Stomach (tissue), 9 donors: Measurements from ENCODE around the gene CRTAP. TPM values are rescaled to one million over a fixed set of nuclear protein-coding genes. Genes with fewer than 3 reads are reported as not detected.
A peak's percentile ranks its signal among the peaks of the same experiment; 100 is the strongest.

Experiments used
- DNase-seq, 2 donors: peaks; one replicate each; pipeline versions ENCODE4 v3.0.0 to v3.0.0-alpha.2; 2013 to 2019
- H3K27ac ChIP-seq, 5 donors: fragments of 200-600 bp in 4 of 5; sonication (generic) in 4 of 5; one replicate each; pipeline ENCODE4 v1.5.1; 2013 to 2019; ENCODE audit warnings: mild to moderate bottlenecking in 1 of 5, moderate library complexity in 1 of 5
- H3K27me3 ChIP-seq, 3 donors: fragments of 200-600 bp; sonication (generic); one replicate each; pipeline ENCODE4 v1.5.1; 2017 to 2019; ENCODE audit warnings: mixed run types in 1 of 3
- H3K36me3 ChIP-seq, 4 donors: fragments of 200-600 bp; sonication (generic); 1 replicate in 3 of 4; 2 replicates in 1 of 4; pipeline ENCODE4 v1.5.1; 2016 to 2019
- H3K4me1 ChIP-seq, 4 donors: fragments of 200-600 bp; sonication (generic); one replicate each; pipeline ENCODE4 v1.5.1; 2016 to 2019
- H3K4me3 ChIP-seq, 4 donors: fragments of 200-600 bp; sonication (generic) in 3 of 4; one replicate each; pipeline ENCODE4 v1.5.1; 2016 to 2019; ENCODE audit warnings: mild to moderate bottlenecking in 1 of 4
- H3K9me3 ChIP-seq, 4 donors: fragments of 200-600 bp; sonication (generic); one replicate each; pipeline ENCODE4 v1.5.1; 2016 to 2019
- CTCF ChIP-seq, 7 experiments: fragments of 450-650 bp in 4 of 7; fragments of 200-600 bp in 3 of 7; sonication (generic) in 3 of 7; IDR thresholded peaks; one replicate each; pipeline ENCODE4 v1.5.1; 2016 to 2019; ENCODE audit warnings: antibody characterized with exemption in 7 of 7, control low read depth in 2 of 7, mild to moderate bottlenecking in 1 of 7
- EP300 ChIP-seq: sonication (generic); formaldehyde crosslinking; IDR thresholded peaks from one replicate; pipeline ENCODE4 v1.6.1; 2017; ENCODE audit warnings: antibody characterized with exemption
- POLR2A ChIP-seq, 4 donors: fragments of 450-650 bp; IDR thresholded peaks; one replicate each; pipeline ENCODE4 v1.6.1; 2016; ENCODE audit warnings: antibody characterized with exemption in 4 of 4, control low read depth in 2 of 4, mild to moderate bottlenecking in 1 of 4, moderate library complexity in 1 of 4
- POLR2AphosphoS5 ChIP-seq, 3 donors: sonication (generic); formaldehyde crosslinking; IDR thresholded peaks; one replicate each; pipeline ENCODE4 v1.6.1; 2016; ENCODE audit warnings: antibody characterized with exemption in 3 of 3
- WGBS, 5 donors: extraction: QIAGEN DNeasy Blood & Tissue Kit in 3 of 5; methylation state at CpG; one replicate each; pipeline versions ENCODE4 v1.1.5 to v1.1.7; 2013 to 2018; 5-methylcytosine and 5-hydroxymethylcytosine counted together
- intact Hi-C: fragments of 100-400 bp; cut with DNase I; formaldehyde crosslinking; loops from one replicate; pipeline ENCODE4 v1.15.1; 2023; ENCODE audit warnings: low total_unique reads
- polyA plus RNA-seq, 3 donors: library from polyadenylated mRNA; stranded (reverse); fragments of 200-250 nt; gene quantifications; one replicate each; pipeline ENCODE4 v1.2.3, GENCODE V29; 2013
- total RNA-seq, 5 donors: library from RNA; depleted of rRNA; stranded (reverse); fragments of >200 nt; gene quantifications; one replicate each; pipeline versions ENCODE4 v1.1.0 to v1.2.3, GENCODE V29; 2014 to 2016
- donor health status: healthy with polysubstance abuse.
- donor health status: Bipolar disorder and iron deficiency.
- donor health status: healthy.

Gene CRTAP
- total and polyA plus RNA-seq, 8 donors = 65.2 to 284 (median 96.5) TPM

- TF ChIP-seq POLR2AphosphoS5 (IDR thresholded peaks at IDR 0.05) (no peak), CTCF (IDR thresholded peaks at IDR 0.05) (no peak), EP300 (no peak), POLR2A (IDR thresholded peaks at IDR 0.05) (no peak)
- DNase-seq = no peak
- no peaks in the 10 kb centered on the region for H3K9me3 ChIP-seq
- H3K36me3 ChIP-seq = no peaks in the 10 kb centered on the region
- H3K4me1 ChIP-seq = peaks cover 0 to 11% (median 4%) of the 10 kb centered on the region in 4 donors
- H3K4me3 ChIP-seq = no peak overlapping the region
- H3K27ac ChIP-seq = peak overlapping the region in 1 of 5 donors; percentile 22
- no peaks in the 10 kb centered on the region for H3K27me3 ChIP-seq
- intact Hi-C loops = no loop called here
- 44 to 56% (median 50%) methylated on average over 3 of the region's 3 CpGs for WGBS, 5 donors
Measured at GRCh38 chr3:33167716-33168336, 54.0 kb downstream of the CRTAP start.

GRCh38 chr3:33170531-33170930, 56.7 kb downstream of the CRTAP start:
- 89 to 93% (median 91%) methylated on average over 6 of the region's 6 CpGs for WGBS, 5 donors
- intact Hi-C loops = no loop called here
- Histone ChIP-seq H3K9me3 (no peaks in the 10 kb centered on the region), H3K4me1 (peaks cover 0 to 11% (median 4%) of the 10 kb centered on the region in 4 donors), H3K27me3 (no peaks in the 10 kb centered on the region), H3K4me3 (no peak overlapping the region), H3K36me3 (no peaks in the 10 kb centered on the region), H3K27ac (no peak overlapping the region)
- DNase-seq = no peak
- TF ChIP-seq POLR2A (IDR thresholded peaks at IDR 0.05) = no peak
- TF ChIP-seq CTCF (IDR thresholded peaks at IDR 0.05) = no peak
- no peak for TF ChIP-seq EP300
- no peak for TF ChIP-seq POLR2AphosphoS5 (IDR thresholded peaks at IDR 0.05)

- peak in 1 of 2 donors; percentile 19 for DNase-seq
- Histone ChIP-seq H3K4me1 (peaks cover 0 to 11% (median 4%) of the 10 kb centered on the region in 4 donors), H3K36me3 (no peaks in the 10 kb centered on the region), H3K27ac (no peak overlapping the region), H3K4me3 (no peak overlapping the region), H3K9me3 (no peaks in the 10 kb centered on the region), H3K27me3 (no peaks in the 10 kb centered on the region)
- WGBS, 5 donors = 58 to 69% (median 67%) methylated on average over 4 of the region's 4 CpGs
- TF ChIP-seq EP300 = no peak
- TF ChIP-seq POLR2AphosphoS5 (IDR thresholded peaks at IDR 0.05) = no peak
- no peak for TF ChIP-seq POLR2A (IDR thresholded peaks at IDR 0.05)
- TF ChIP-seq CTCF (IDR thresholded peaks at IDR 0.05) = no peak
- intact Hi-C loops = no loop called here
Measured at GRCh38 chr3:33171580-33171979, 57.8 kb downstream of the CRTAP start.

GRCh38 chr3:33173103-33173502, 59.3 kb downstream of the CRTAP start:
- intact Hi-C loops = no loop called here
- 12 to 33% (median 18%) methylated on average over 2 of the region's 2 CpGs for WGBS, 5 donors

More at GRCh38 chr3:33173103-33173502, 59.3 kb downstream of the CRTAP start:
- DNase-seq = no peak
- no peaks in the 10 kb centered on the region for H3K27me3 ChIP-seq
- peaks cover 0 to 1% (median under 1%) of the 10 kb centered on the region in 4 donors for H3K4me1 ChIP-seq
- H3K4me3 ChIP-seq = no peak overlapping the region
- H3K27ac ChIP-seq = no peak overlapping the region
- no peak for TF ChIP-seq EP300
- no peak for TF ChIP-seq CTCF (IDR thresholded peaks at IDR 0.05)
- no peak for TF ChIP-seq POLR2A (IDR thresholded peaks at IDR 0.05)
- TF ChIP-seq POLR2AphosphoS5 (IDR thresholded peaks at IDR 0.05) = no peak
- no peaks in the 10 kb centered on the region for H3K9me3 ChIP-seq
- no peaks in the 10 kb centered on the region for H3K36me3 ChIP-seq
